Measurements from ENCODE around the gene SPHK2. TPM values are rescaled to one million over a fixed set of nuclear protein-coding genes. Genes with fewer than 3 reads are reported as not detected.

The SPHK2 gene
- total RNA-seq, 2 donors from 2014 or later = 6.2 to 8.0 TPM

DNA sequence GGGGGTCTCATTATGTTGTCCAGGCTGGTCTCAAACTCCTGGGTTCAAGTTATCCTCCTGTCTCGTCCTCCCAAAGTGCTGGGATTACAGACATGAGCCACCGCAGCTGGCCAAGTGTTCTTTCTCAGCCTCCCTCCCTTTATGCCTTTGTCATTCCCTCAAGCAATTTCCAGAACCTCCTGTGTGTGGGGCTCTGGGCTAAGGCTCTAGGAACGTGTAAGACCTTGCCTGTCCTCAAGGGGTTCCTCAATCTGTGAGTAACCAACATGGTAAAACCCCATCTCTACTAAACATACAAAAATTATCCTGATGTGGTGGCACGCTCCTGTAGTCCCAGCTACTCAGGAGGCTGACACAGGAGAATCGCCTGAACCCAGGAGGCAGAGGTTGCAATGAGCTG is 28.3 kb upstream of the SPHK2 start:
- Histone ChIP-seq H3K4me3 (no peak overlapping the region), H3K4me1 (peaks cover 0 to 4% of the 10 kb centered on the region in 2 donors), H3K36me3 (no peaks in the 10 kb centered on the region), H3K27me3 (no peaks in the 10 kb centered on the region), H3K9me3 (no peaks in the 10 kb centered on the region), H3K27ac (no peak overlapping the region)
- TF ChIP-seq, protein P1, sequence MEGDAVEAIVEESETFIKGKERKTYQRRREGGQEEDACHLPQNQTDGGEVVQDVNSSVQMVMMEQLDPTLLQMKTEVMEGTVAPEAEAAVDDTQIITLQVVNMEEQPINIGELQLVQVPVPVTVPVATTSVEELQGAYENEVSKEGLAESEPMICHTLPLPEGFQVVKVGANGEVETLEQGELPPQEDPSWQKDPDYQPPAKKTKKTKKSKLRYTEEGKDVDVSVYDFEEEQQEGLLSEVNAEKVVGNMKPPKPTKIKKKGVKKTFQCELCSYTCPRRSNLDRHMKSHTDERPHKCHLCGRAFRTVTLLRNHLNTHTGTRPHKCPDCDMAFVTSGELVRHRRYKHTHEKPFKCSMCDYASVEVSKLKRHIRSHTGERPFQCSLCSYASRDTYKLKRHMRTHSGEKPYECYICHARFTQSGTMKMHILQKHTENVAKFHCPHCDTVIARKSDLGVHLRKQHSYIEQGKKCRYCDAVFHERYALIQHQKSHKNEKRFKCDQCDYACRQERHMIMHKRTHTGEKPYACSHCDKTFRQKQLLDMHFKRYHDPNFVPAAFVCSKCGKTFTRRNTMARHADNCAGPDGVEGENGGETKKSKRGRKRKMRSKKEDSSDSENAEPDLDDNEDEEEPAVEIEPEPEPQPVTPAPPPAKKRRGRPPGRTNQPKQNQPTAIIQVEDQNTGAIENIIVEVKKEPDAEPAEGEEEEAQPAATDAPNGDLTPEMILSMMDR (IDR thresholded peaks at IDR 0.05) = no peak
- no peak for DNase-seq (ENCODE audit: low spot score)

DNA sequence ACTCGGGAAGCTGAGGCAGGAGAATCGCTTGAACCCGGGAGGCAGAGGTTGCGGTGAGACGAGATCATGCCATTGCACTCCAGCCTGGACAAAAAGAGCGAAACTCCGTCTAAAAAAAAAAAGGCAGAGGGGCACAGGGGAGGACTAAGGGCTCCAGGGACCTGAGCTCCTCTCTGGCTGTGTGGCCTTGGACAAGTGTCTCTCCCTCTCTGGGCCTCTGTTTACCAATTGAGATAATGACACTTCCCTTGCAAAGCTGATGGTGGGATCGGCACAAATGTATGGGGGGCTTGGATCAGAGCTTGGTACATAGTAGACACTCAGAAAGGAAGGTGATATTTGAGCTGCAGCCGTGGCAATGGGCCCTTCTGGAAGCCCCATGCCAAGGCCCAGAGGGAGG is 24.1 kb upstream of the SPHK2 start:
- no peak overlapping the region for H3K4me3 ChIP-seq
- H3K27me3 ChIP-seq = no peaks in the 10 kb centered on the region
- no peaks in the 10 kb centered on the region for H3K9me3 ChIP-seq
- H3K36me3 ChIP-seq = no peaks in the 10 kb centered on the region
- H3K4me1 ChIP-seq = no peaks in the 10 kb centered on the region
- H3K27ac ChIP-seq = no peak overlapping the region
- DNase-seq (ENCODE audit: low spot score) = no peak
- TF ChIP-seq, protein P1 (IDR thresholded peaks at IDR 0.05) = no peak

DNA sequence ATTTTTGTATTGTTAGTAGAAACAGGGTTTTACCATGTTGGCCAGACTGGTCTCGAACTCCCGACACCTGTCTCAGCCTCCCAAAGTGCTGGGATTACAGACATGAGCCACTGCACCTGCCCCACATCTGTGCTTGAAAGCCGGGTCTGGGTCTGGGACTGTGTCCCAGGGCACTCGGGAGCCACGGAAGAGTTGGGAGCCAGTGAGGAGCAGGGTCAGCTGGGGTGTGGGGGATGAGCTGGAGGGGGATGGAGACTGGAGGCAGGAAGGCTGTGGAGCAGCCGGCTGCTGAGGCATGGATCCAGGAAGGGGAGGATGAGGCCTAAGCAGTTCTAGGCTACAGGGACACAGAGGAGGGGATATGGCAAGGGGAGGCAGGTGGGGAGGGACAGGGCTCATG is 23.5 kb upstream of the SPHK2 start:
- Histone ChIP-seq H3K4me1 (no peaks in the 10 kb centered on the region), H3K4me3 (no peak overlapping the region), H3K27me3 (no peaks in the 10 kb centered on the region), H3K27ac (no peak overlapping the region), H3K9me3 (no peaks in the 10 kb centered on the region), H3K36me3 (no peaks in the 10 kb centered on the region)
- no peak for DNase-seq (ENCODE audit: low spot score)
- TF ChIP-seq, protein P1 (IDR thresholded peaks at IDR 0.05) = no peak

DNA sequence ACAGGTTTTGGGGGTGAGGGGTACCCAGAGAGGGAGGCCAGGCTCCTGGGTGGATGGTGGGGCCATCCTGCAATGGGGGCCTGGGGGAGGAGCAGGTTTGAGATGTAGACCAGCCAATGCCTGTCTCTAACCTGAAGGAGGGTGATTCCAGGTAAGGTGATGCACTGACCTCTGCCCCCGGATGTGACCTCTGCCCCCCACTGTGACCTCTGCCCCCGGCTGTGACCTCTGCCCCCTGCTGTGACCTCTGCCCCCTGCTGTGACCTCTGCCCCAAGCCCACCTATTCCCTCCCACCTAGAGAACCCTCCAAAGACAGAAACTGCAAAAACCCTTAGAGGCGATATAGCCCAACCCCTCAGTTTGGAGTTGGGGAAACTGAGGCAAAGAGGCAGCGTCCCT is 23.1 kb upstream of the SPHK2 start:
- Histone ChIP-seq H3K9me3 (no peaks in the 10 kb centered on the region), H3K36me3 (no peaks in the 10 kb centered on the region), H3K27ac (no peak overlapping the region), H3K27me3 (no peaks in the 10 kb centered on the region), H3K4me3 (no peak overlapping the region), H3K4me1 (no peaks in the 10 kb centered on the region)
- no peak for DNase-seq (ENCODE audit: low spot score)
- TF ChIP-seq, protein P1 (IDR thresholded peaks at IDR 0.05) = no peak

DNA sequence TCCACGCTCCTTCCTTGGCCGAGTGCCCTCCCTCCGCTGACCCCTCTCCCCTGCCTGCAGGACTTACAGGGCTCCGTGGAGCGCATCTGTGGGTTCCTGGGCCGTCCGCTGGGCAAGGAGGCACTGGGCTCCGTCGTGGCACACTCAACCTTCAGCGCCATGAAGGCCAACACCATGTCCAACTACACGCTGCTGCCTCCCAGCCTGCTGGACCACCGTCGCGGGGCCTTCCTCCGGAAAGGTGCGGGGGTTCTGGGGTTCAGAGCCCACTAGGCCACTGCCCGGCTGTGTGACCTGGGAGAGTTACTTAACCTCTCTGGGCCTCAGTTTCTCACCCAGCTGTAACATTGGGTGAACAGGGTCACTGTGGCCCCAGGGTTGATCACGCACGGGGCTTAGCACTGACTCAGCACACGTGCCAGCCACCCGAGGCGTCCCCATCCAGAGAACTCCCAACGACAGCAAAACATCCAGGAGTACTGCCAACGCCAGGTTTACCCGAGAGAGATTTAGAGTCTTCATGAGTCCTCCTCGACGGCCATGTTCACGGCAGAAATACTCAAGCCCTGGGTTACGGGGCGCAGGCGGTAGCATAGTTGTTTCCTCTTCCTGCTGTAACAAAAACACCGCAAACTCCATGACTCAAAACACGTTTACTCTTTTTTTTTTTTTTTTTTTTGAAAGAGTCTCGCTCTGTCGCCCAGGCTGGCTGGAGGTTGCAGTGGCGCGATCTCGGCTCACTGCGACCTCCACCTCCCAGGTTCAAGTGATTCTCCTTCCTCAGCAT is 22.4 kb upstream of the SPHK2 start:
- no peaks in the 10 kb centered on the region for H3K9me3 ChIP-seq
- H3K36me3 ChIP-seq = no peaks in the 10 kb centered on the region
- DNase-seq (ENCODE audit: low spot score) = no peak
- H3K27ac ChIP-seq = no peak overlapping the region
- no peaks in the 10 kb centered on the region for H3K27me3 ChIP-seq
- H3K4me1 ChIP-seq = no peaks in the 10 kb centered on the region
- no peak overlapping the region for H3K4me3 ChIP-seq
- TF ChIP-seq, protein P1 (IDR thresholded peaks at IDR 0.05) = no peak

Measured in right atrium auricular region (tissue), 2 donors.